ENCODE results near the gene NOS1. TPM values are rescaled to one million over a fixed set of nuclear protein-coding genes. Genes with fewer than 3 reads are reported as not detected.
"Not testable (repeated sequence)": the region's sequence is repeated elsewhere in the genome, so short reads cannot be mapped to it uniquely, and the experiment has no call there.

NOS1 gene
- total RNA-seq, 4 donors from 2014 or later = 0.79 to 1.6 (median 0.96) TPM; not detected in 1

GRCh38 chr12:117404203-117404853 is 42.9 kb upstream of the NOS1 start:
- no peak for TF ChIP-seq POLR2AphosphoS5 (IDR thresholded peaks at IDR 0.05)
- no peak for TF ChIP-seq CTCF (IDR thresholded peaks at IDR 0.05)
- TF ChIP-seq EP300 (IDR thresholded peaks at IDR 0.05; ENCODE audit: low read depth) = no peak
- TF ChIP-seq POLR2A (IDR thresholded peaks at IDR 0.05) = no peak
- intact Hi-C loops (cut with DNase I; ENCODE audit: low total_unique reads) = no loop called here
- in situ Hi-C loops (cut with MboI; ENCODE audit: low pct_ligation_motif_present in 1 of 4, low pct_unique_long_range_greater_than_20kb in 1 of 4, low sequenced_read_pairs in 3 of 4) = no loop called here

GRCh38 chr12:117403586-117404139 is 42.2 kb upstream of the NOS1 start:
- in situ Hi-C loops (cut with MboI; ENCODE audit: low pct_ligation_motif_present in 1 of 4, low pct_unique_long_range_greater_than_20kb in 1 of 4, low sequenced_read_pairs in 3 of 4) (no loop called here), intact Hi-C loops (cut with DNase I; ENCODE audit: low total_unique reads) (no loop called here)
- TF ChIP-seq POLR2AphosphoS5 (IDR thresholded peaks at IDR 0.05) (no peak), POLR2A (IDR thresholded peaks at IDR 0.05) (no peak), CTCF (IDR thresholded peaks at IDR 0.05) (no peak), EP300 (IDR thresholded peaks at IDR 0.05; ENCODE audit: low read depth) (no peak)
- WGBS, 2 donors (ENCODE audit: low coverage in 1 of 2) = 87 to 94% methylated on average over 3 of the region's 3 CpGs
- Histone ChIP-seq H3K36me3 (no peaks in the 10 kb centered on the region), H3K4me3 (no peak overlapping the region), H3K27me3 (no peaks in the 10 kb centered on the region), H3K27ac (no peak overlapping the region), H3K9me3 (no peaks in the 10 kb centered on the region), H3K4me1 (peaks cover 3 to 6% (median 4%) of the 10 kb centered on the region in 4 donors)
- DNase-seq = no peak

More at GRCh38 chr12:117404203-117404853, 42.9 kb upstream of the NOS1 start:
- H3K4me3 ChIP-seq = no peak overlapping the region
- H3K9me3 ChIP-seq = no peaks in the 10 kb centered on the region
- 68 to 74% methylated on average over 4 of the region's 4 CpGs for WGBS, 2 donors (ENCODE audit: low coverage in 1 of 2)
- H3K4me1 ChIP-seq = peaks cover 3 to 6% (median 4%) of the 10 kb centered on the region in 4 donors
- no peak for DNase-seq
- H3K36me3 ChIP-seq = no peaks in the 10 kb centered on the region
- H3K27me3 ChIP-seq = no peaks in the 10 kb centered on the region
- H3K27ac ChIP-seq = no peak overlapping the region

DNA sequence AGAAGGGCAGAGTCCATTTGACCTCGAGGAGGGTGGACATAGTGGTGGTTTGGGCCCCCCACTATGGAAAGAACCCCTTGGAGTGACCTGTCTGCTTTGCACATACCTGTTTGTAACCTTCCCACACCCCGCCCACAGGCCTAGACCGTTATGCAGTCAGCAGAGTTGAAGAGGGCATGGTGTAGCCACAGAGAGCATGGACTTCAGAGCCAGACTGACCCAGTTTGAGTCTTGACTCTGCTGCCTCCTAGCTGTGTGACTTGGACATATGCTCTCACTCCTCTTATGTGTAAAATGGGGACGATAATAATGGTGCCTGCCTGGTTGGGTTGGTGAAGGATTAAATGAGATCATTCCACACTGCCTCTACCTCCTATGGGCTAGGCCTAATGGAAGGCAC is 40.9 kb upstream of the NOS1 start:
- no peaks in the 10 kb centered on the region for H3K9me3 ChIP-seq
- H3K4me3 ChIP-seq = no peak overlapping the region
- in situ Hi-C loops (cut with MboI; ENCODE audit: low pct_ligation_motif_present in 1 of 4, low pct_unique_long_range_greater_than_20kb in 1 of 4, low sequenced_read_pairs in 3 of 4) (no loop called here), intact Hi-C loops (cut with DNase I; ENCODE audit: low total_unique reads) (no loop called here)
- WGBS, 2 donors (ENCODE audit: low coverage in 1 of 2) = 50 to 61% methylated on average over 1 to 4 of the region's 4 CpGs
- TF ChIP-seq POLR2A (IDR thresholded peaks at IDR 0.05) (no peak), POLR2AphosphoS5 (IDR thresholded peaks at IDR 0.05) (no peak), EP300 (IDR thresholded peaks at IDR 0.05; ENCODE audit: low read depth) (no peak), CTCF (IDR thresholded peaks at IDR 0.05) (no peak)
- H3K27ac ChIP-seq = no peak overlapping the region
- no peaks in the 10 kb centered on the region for H3K36me3 ChIP-seq
- no peaks in the 10 kb centered on the region for H3K4me1 ChIP-seq
- H3K27me3 ChIP-seq = no peaks in the 10 kb centered on the region
- no peak for DNase-seq

DNA sequence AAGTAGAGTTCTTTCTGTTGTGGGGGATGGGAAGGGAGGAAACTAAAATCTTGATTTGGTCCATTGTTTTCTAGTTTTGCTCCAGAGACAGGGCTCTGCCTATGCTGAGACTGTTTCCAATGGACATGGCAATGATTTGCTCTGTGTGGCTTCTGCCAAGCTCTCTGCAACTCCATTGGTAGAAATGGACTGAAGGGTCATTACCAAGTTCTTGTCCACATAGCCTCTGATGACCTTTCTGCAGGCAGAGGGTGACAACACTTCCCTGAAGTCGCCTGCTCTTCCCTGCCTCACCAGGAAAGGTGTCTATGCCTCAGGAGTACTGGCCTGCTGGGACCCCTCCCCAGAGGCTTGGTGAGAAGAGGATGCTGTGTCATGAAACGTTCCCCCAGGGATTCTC is 39.5 kb upstream of the NOS1 start:
- TF ChIP-seq POLR2AphosphoS5 (IDR thresholded peaks at IDR 0.05) = no peak
- Histone ChIP-seq H3K36me3 (no peaks in the 10 kb centered on the region), H3K9me3 (no peaks in the 10 kb centered on the region), H3K4me1 (no peaks in the 10 kb centered on the region), H3K27ac (no peak overlapping the region), H3K27me3 (no peaks in the 10 kb centered on the region), H3K4me3 (no peak overlapping the region)
- intact Hi-C loops (cut with DNase I; ENCODE audit: low total_unique reads) (no loop called here), in situ Hi-C loops (cut with MboI; ENCODE audit: low pct_ligation_motif_present in 1 of 4, low pct_unique_long_range_greater_than_20kb in 1 of 4, low sequenced_read_pairs in 3 of 4) (no loop called here)
- no peak for DNase-seq
- 37 to 45% methylated on average over 2 of the region's 2 CpGs for WGBS, 2 donors (ENCODE audit: low coverage in 1 of 2)

GRCh38 chr12:117398482-117398881 is 37.1 kb upstream of the NOS1 start:
- H3K4me1 ChIP-seq; H3K4me3 ChIP-seq; H3K9me3 ChIP-seq; H3K36me3 ChIP-seq; DNase-seq; intact Hi-C loops (cut with DNase I; ENCODE audit: low total_unique reads); H3K27ac ChIP-seq; H3K27me3 ChIP-seq; in situ Hi-C loops (cut with MboI; ENCODE audit: low pct_ligation_motif_present in 1 of 4, low pct_unique_long_range_greater_than_20kb in 1 of 4, low sequenced_read_pairs in 3 of 4): not testable (repeated sequence)

Data from transverse colon (tissue), 4 donors.